RWPE2 (cell line): ENCODE data around the gene LTBP2.

Source experiments
- ATAC-seq: fragments of 200-7000 bp; cut with Tn5 transposase; 3 replicates; pipeline ENCODE4 v1.9.1; 2021; ENCODE audit warnings: low read depth
- DNase-seq: peaks from one replicate; pipeline ENCODE4 v3.0.0-alpha.2; 2020; ENCODE audit warnings: low spot score
- H3K27ac ChIP-seq: fragments of 450-650 bp; 2 replicates; pipeline ENCODE4 v1.5.1; 2017; ENCODE audit warnings: mild to moderate bottlenecking; ENCODE audit not compliant: poor library complexity, severe bottlenecking
- H3K27me3 ChIP-seq: fragments of 250-450 bp; sonication (Bioruptor Pico); 2 replicates; pipeline ENCODE4 v1.5.1; 2021; ENCODE audit warnings: mild to moderate bottlenecking, moderate library complexity; ENCODE audit not compliant: insufficient read depth, poor library complexity, severe bottlenecking
- H3K36me3 ChIP-seq: fragments of 250-450 bp; sonication (Bioruptor Pico); 2 replicates; pipeline ENCODE4 v1.5.1; 2020; ENCODE audit warnings: low read depth, mild to moderate bottlenecking, moderate library complexity
- H3K4me1 ChIP-seq: fragments of 250-450 bp; sonication (Bioruptor Pico); 2 replicates; pipeline ENCODE4 v1.5.1; 2021; ENCODE audit warnings: mild to moderate bottlenecking, moderate library complexity; ENCODE audit not compliant: insufficient read depth, poor library complexity, severe bottlenecking
- H3K4me3 ChIP-seq: fragments of 250-450 bp; sonication (Bioruptor Pico); 2 replicates; pipeline ENCODE4 v1.5.1; 2021; ENCODE audit warnings: mild to moderate bottlenecking, moderate library complexity; ENCODE audit not compliant: severe bottlenecking
- H3K9me3 ChIP-seq: fragments of 250-450 bp; sonication (Bioruptor Pico); 2 replicates; pipeline ENCODE4 v1.5.1; 2021; ENCODE audit warnings: mild to moderate bottlenecking, moderate library complexity; ENCODE audit not compliant: severe bottlenecking
- CTCF ChIP-seq: fragments of 450-650 bp; IDR thresholded peaks from one replicate; pipeline ENCODE4 v1.5.1; 2017; ENCODE audit warnings: mild to moderate bottlenecking, moderate library complexity; ENCODE audit not compliant: poor library complexity, severe bottlenecking

The LTBP2 gene

GRCh38 chr14:74630881-74631690 is 19.0 kb upstream of the LTBP2 start:
- Histone ChIP-seq H3K27me3 (no peaks in the 10 kb centered on the region), H3K9me3 (no peaks in the 10 kb centered on the region), H3K4me1 (peaks cover 2% of the 10 kb centered on the region), H3K4me3 (no peak overlapping the region), H3K36me3 (no peaks in the 10 kb centered on the region), H3K27ac (no peak overlapping the region)
- DNase-seq (no peak), ATAC-seq (no peak)
- no peak for TF ChIP-seq CTCF

- no peak for ATAC-seq
These were observed 16.4 kb upstream of the LTBP2 start for GRCh38 chr14:74628418-74628817.

DNA sequence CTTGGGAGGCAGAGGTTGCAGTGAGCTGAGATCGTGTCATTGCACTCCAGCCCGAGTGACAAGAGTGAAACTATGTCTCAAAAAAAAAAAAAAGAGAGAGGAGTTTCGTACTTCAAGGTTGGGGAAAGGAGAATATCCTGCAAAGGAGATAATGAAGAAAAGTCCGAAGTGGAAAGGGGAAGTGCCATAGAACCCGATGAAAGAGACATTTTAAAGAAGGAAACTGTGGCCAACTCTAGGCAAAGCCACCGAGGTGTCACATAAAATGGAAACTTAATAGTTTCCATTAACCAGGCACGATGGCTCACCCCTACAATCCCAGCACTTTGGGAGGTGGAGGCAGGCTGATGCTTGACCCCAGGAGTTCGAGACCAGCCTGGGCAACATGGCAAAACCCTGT is 15.0 kb upstream of the LTBP2 start:
- Histone ChIP-seq H3K27me3 (no peaks in the 10 kb centered on the region), H3K4me1 (peaks cover 8% of the 10 kb centered on the region), H3K36me3 (no peaks in the 10 kb centered on the region), H3K4me3 (no peak overlapping the region), H3K9me3 (no peaks in the 10 kb centered on the region), H3K27ac (no peak overlapping the region)
- ATAC-seq = no peak
- TF ChIP-seq CTCF = no peak
- DNase-seq = no peak

More at GRCh38 chr14:74628418-74628817, 16.4 kb upstream of the LTBP2 start:
- no peak for DNase-seq
- H3K27me3 ChIP-seq = no peaks in the 10 kb centered on the region
- H3K9me3 ChIP-seq = no peaks in the 10 kb centered on the region
- no peak for TF ChIP-seq CTCF
- no peaks in the 10 kb centered on the region for H3K4me1 ChIP-seq
- H3K27ac ChIP-seq = no peak overlapping the region
- H3K4me3 ChIP-seq = no peak overlapping the region
- H3K36me3 ChIP-seq = no peaks in the 10 kb centered on the region

- Histone ChIP-seq H3K4me1 (peaks cover 54% of the 10 kb centered on the region), H3K9me3 (no peaks in the 10 kb centered on the region), H3K27ac (peak overlapping the region; percentile 99), H3K36me3 (no peaks in the 10 kb centered on the region), H3K4me3 (no peak overlapping the region), H3K27me3 (no peaks in the 10 kb centered on the region)
- ATAC-seq = no peak
- no peak for TF ChIP-seq CTCF
- DNase-seq = no peak
These were observed 10.2 kb upstream of the LTBP2 start for GRCh38 chr14:74622257-74622656.

GRCh38 chr14:74621556-74621955 is 9.5 kb upstream of the LTBP2 start:
- peaks cover 61% of the 10 kb centered on the region for H3K4me1 ChIP-seq

More at GRCh38 chr14:74621556-74621955, 9.5 kb upstream of the LTBP2 start:
- Histone ChIP-seq H3K27ac (peak overlapping the region; percentile 99), H3K27me3 (no peaks in the 10 kb centered on the region), H3K9me3 (no peaks in the 10 kb centered on the region), H3K36me3 (no peaks in the 10 kb centered on the region), H3K4me3 (no peak overlapping the region)
- ATAC-seq (no peak), DNase-seq (no peak)
- no peak for TF ChIP-seq CTCF
